ENCODE results near the gene GDF7. TPM values are rescaled to one million over a fixed set of nuclear protein-coding genes. Genes with fewer than 3 reads are reported as not detected.

GDF7 gene
- total RNA-seq, 1 experiment from 2014 or later: 0.04 TPM

DNA sequence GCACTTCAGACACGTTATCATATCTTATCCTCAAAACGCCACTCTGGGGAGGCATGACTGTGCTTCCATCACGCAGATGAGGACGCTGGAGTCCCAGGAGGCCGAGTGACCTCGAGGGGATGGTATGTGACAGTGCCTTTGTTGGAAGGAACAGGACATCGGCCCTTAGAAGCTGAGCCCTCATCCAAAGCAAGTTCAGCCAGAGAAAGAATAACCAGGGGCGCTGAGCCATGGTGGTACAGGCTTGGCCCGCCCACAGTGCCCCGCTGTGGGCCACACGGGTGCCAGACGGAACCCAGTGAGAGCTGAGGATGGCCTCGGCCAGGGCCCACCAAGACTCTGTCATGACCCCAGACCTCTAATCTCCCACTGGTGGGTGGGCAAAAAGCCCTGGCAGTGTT is 47.3 kb upstream of the GDF7 start:
- H2BK120ac ChIP-seq (ENCODE audit: low read depth, low read length, poor library complexity, severe bottlenecking): no peak overlapping the region
- no peak overlapping the region for H3K9ac ChIP-seq (ENCODE audit: extremely low read depth, insufficient read length, low read length)
- H4K91ac ChIP-seq (ENCODE audit: insufficient read length, low read depth, low read length): no peak overlapping the region
- no peak overlapping the region for H2BK15ac ChIP-seq (ENCODE audit: low read depth, low read length)
- TF ChIP-seq CTCF (conservative IDR thresholded peaks at IDR 0.05): no peak
- WGBS (ENCODE audit: extremely low coverage, insufficient read length, low lambda C conversion rate): no CpG with 5 or more reads among the region's 13 CpGs
- no peak overlapping the region for H3K27ac ChIP-seq (ENCODE audit: insufficient read length, low read depth, low read length)
- H3K36me3 Mint-ChIP-seq (ENCODE audit: insufficient read depth in 1 of 3, low read depth in 3 of 3): peaks cover 0 to 8% (median 6%) of the 10 kb centered on the region in 3 experiments; a peak in 3 of 7 replicates
- no peak overlapping the region for H3K4ac ChIP-seq (ENCODE audit: low read depth, low read length)
- H3K4me3 Mint-ChIP-seq: no peak overlapping the region
- H4K20me1 ChIP-seq (ENCODE audit: control insufficient read depth, insufficient read depth, insufficient read length): no peaks in the 10 kb centered on the region
- H3T11ph ChIP-seq (ENCODE audit: low read length): no peak overlapping the region
- H3K27me3 Mint-ChIP-seq (ENCODE audit: low read depth): peaks cover 3% of the 10 kb centered on the region; the same call in 1 of the 2 replicates
- H3K79me1 ChIP-seq (ENCODE audit: insufficient read depth, low read depth, low read length, poor library complexity, severe bottlenecking): no peaks in the 10 kb centered on the region
- no peaks in the 10 kb centered on the region for H3K23me2 ChIP-seq (ENCODE audit: insufficient read length, low read depth, low read length, poor library complexity, severe bottlenecking)
- no peaks in the 10 kb centered on the region for H3K9me3 Mint-ChIP-seq
- no peak overlapping the region for H3K18ac ChIP-seq (ENCODE audit: insufficient read length, low read depth, low read length)
- peak overlapping the region in 2 of 3 experiments; percentile 68 to 74; a peak in 2 of 7 replicates for H3K27ac Mint-ChIP-seq
- H2AFZ ChIP-seq (ENCODE audit: low read length): no peak overlapping the region
- no peak overlapping the region for H3K23ac ChIP-seq (ENCODE audit: insufficient read length, low read depth, low read length)
- H3K27me3 ChIP-seq (ENCODE audit: insufficient read depth, low read length): no peaks in the 10 kb centered on the region
- H3K14ac ChIP-seq (ENCODE audit: insufficient read depth, low read length): no peak overlapping the region
- H3K4me1 ChIP-seq (ENCODE audit: insufficient read depth, low read length): peaks cover 2% of the 10 kb centered on the region; the same call in 1 of the 2 replicates
- no peak for DNase-seq
- H2BK20ac ChIP-seq (ENCODE audit: low read depth, low read length, poor library complexity, severe bottlenecking): no peak overlapping the region
- peaks cover 11 to 16% of the 10 kb centered on the region in 2 experiments for H3K4me1 Mint-ChIP-seq
- H2BK5ac ChIP-seq (ENCODE audit: insufficient read length, low read length): no peak overlapping the region
- H2BK12ac ChIP-seq (ENCODE audit: insufficient read length, low read depth, low read length): no peak overlapping the region
- no peak overlapping the region for H2AK5ac ChIP-seq (ENCODE audit: insufficient read length, low read length)
- no peak overlapping the region for H4K5ac ChIP-seq (ENCODE audit: insufficient read length, low read depth, low read length)
- no peak overlapping the region for H4K8ac ChIP-seq (replicated peaks; ENCODE audit: insufficient read length, low read depth, low read length)
- no peaks in the 10 kb centered on the region for H3K9me3 ChIP-seq (ENCODE audit: control insufficient read depth, low read depth, low read length)
- H3K56ac ChIP-seq (ENCODE audit: insufficient read length, low read depth, low read length): no peak overlapping the region
- H3K79me2 ChIP-seq (ENCODE audit: insufficient read depth, low read length): no peaks in the 10 kb centered on the region
- H3K4me2 ChIP-seq (ENCODE audit: insufficient read depth, insufficient read length, low read length): no peak overlapping the region

Measured in H9 (cell line).